ENCODE measurements around the gene RAB18. TPM values are rescaled to one million over a fixed set of nuclear protein-coding genes. Genes with fewer than 3 reads are reported as not detected.

Gene RAB18
- total and polyA plus RNA-seq, 9 of the 15 experiments (the other 6 are each of a cell fraction or from before 2014, with no cell fraction given) = 10.5 to 46.3 (median 32.5) TPM

DNA sequence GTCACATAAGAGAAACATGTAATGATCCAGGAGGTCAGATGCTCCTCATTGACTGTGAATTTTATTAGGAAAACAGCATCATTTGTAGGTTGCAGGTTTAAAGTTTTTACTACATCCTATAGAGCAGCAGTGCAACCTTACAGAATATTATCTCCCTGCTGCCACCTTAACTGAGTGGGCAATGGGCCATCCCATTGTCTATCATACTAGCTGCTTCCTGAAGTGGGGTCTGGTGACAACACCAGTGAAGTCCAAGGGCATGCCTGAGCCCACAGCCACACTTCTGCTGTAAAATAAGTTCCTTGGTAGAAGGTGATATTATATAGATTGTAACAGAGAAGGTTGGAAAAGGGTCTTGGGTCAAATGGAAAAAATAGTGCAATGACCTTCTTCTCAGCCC, 4.0 kb upstream of the RAB18 start:
- Histone ChIP-seq H3K9ac (ENCODE audit: insufficient read depth in 1 of 2, low read depth in 2 of 2, low read length in 2 of 2) (no peak overlapping the region), H4K20me1 (replicated peaks; ENCODE audit: control insufficient read depth, insufficient read depth, low read length) (no peaks in the 10 kb centered on the region), H3K27me3 (ENCODE audit: control insufficient read depth in 2 of 2, insufficient read depth in 2 of 2, low read length in 2 of 2) (no peaks in the 10 kb centered on the region), H3K9me1 (ENCODE audit: control insufficient read depth, insufficient read depth, low read length) (no peaks in the 10 kb centered on the region), H3K4me2 (ENCODE audit: insufficient read depth, low read length) (no peak overlapping the region), H3K79me2 (ENCODE audit: control insufficient read depth, insufficient read depth, low read length) (peaks cover 10% of the 10 kb centered on the region), H3K36me3 (ENCODE audit: control insufficient read depth, insufficient read depth, low read length) (no peaks in the 10 kb centered on the region), H3K27ac (ENCODE audit: extremely low read depth, low read depth, low read length) (no peak overlapping the region), H3K4me1 (replicated peaks in 1 of 2; ENCODE audit: control insufficient read depth in 2 of 2, insufficient read depth in 2 of 2, low read length in 2 of 2) (peaks cover 3 to 5% of the 10 kb centered on the region in 2 experiments; a peak in 3 of 5 replicates), H3K4me3 (no peak overlapping the region), H3K9me3 (replicated peaks; ENCODE audit: control insufficient read depth, insufficient read depth, low read depth, low read length) (no peaks in the 10 kb centered on the region; the same call in 1 of the 2 replicates), H2AFZ (ENCODE audit: low read depth, low read length) (no peak overlapping the region)
- TF ChIP-seq U2AF2 (optimal IDR thresholded peaks at IDR 0.05; ENCODE audit: low read depth, low read length) = no peak
- no peak for TF ChIP-seq KLF16 (IDR thresholded peaks at IDR 0.05)
- no peak for TF ChIP-seq EWSR1 (IDR thresholded peaks at IDR 0.05; ENCODE audit: borderline replicate concordance, low read depth, partially characterized antibody)
- no peak for TF ChIP-seq SIN3B (IDR thresholded peaks at IDR 0.05; ENCODE audit: low read depth)
- TF ChIP-seq, protein P1, sequence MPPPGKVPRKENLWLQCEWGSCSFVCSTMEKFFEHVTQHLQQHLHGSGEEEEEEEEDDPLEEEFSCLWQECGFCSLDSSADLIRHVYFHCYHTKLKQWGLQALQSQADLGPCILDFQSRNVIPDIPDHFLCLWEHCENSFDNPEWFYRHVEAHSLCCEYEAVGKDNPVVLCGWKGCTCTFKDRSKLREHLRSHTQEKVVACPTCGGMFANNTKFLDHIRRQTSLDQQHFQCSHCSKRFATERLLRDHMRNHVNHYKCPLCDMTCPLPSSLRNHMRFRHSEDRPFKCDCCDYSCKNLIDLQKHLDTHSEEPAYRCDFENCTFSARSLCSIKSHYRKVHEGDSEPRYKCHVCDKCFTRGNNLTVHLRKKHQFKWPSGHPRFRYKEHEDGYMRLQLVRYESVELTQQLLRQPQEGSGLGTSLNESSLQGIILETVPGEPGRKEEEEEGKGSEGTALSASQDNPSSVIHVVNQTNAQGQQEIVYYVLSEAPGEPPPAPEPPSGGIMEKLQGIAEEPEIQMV (tag; conservative IDR thresholded peaks at IDR 0.05; ENCODE audit: low read depth) = no peak
- no peak for TF ChIP-seq SAP30 (IDR thresholded peaks at IDR 0.05; ENCODE audit: borderline replicate concordance, insufficient read depth, low read depth, low read length, poor library complexity, severe bottlenecking)
- TF ChIP-seq, protein P2, sequence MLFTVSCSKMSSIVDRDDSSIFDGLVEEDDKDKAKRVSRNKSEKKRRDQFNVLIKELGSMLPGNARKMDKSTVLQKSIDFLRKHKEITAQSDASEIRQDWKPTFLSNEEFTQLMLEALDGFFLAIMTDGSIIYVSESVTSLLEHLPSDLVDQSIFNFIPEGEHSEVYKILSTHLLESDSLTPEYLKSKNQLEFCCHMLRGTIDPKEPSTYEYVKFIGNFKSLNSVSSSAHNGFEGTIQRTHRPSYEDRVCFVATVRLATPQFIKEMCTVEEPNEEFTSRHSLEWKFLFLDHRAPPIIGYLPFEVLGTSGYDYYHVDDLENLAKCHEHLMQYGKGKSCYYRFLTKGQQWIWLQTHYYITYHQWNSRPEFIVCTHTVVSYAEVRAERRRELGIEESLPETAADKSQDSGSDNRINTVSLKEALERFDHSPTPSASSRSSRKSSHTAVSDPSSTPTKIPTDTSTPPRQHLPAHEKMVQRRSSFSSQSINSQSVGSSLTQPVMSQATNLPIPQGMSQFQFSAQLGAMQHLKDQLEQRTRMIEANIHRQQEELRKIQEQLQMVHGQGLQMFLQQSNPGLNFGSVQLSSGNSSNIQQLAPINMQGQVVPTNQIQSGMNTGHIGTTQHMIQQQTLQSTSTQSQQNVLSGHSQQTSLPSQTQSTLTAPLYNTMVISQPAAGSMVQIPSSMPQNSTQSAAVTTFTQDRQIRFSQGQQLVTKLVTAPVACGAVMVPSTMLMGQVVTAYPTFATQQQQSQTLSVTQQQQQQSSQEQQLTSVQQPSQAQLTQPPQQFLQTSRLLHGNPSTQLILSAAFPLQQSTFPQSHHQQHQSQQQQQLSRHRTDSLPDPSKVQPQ (CRISPR knock-in tag; IDR thresholded peaks at IDR 0.05; ENCODE audit: borderline replicate concordance) = no peak
- TF ChIP-seq RBM39 (optimal IDR thresholded peaks at IDR 0.05; ENCODE audit: low read depth, low read length) = no peak
- TF ChIP-seq DPF2 (IDR thresholded peaks at IDR 0.05) = no peak
- no peak for TF ChIP-seq HDAC6 (IDR thresholded peaks at IDR 0.05; ENCODE audit: low read depth, low read length)
- TF ChIP-seq, protein P3, sequence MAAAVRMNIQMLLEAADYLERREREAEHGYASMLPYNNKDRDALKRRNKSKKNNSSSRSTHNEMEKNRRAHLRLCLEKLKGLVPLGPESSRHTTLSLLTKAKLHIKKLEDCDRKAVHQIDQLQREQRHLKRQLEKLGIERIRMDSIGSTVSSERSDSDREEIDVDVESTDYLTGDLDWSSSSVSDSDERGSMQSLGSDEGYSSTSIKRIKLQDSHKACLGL (CRISPR knock-in tag; IDR thresholded peaks at IDR 0.05; ENCODE audit: borderline replicate concordance, poor library complexity, severe bottlenecking) = no peak
- no peak for TF ChIP-seq ZNF408 (CRISPR knock-in tag; IDR thresholded peaks at IDR 0.05; ENCODE audit: low read depth)
- no peak for TF ChIP-seq SMAD1 (IDR thresholded peaks at IDR 0.05; ENCODE audit: low read depth, low read length, partially characterized antibody)
- TF ChIP-seq POLR2AphosphoS2 (IDR thresholded peaks at IDR 0.05; ENCODE audit: low read length) = no peak
- no peak for TF ChIP-seq PURB (CRISPR knock-in tag; IDR thresholded peaks at IDR 0.05; ENCODE audit: low read depth)
- TF ChIP-seq, protein P4, sequence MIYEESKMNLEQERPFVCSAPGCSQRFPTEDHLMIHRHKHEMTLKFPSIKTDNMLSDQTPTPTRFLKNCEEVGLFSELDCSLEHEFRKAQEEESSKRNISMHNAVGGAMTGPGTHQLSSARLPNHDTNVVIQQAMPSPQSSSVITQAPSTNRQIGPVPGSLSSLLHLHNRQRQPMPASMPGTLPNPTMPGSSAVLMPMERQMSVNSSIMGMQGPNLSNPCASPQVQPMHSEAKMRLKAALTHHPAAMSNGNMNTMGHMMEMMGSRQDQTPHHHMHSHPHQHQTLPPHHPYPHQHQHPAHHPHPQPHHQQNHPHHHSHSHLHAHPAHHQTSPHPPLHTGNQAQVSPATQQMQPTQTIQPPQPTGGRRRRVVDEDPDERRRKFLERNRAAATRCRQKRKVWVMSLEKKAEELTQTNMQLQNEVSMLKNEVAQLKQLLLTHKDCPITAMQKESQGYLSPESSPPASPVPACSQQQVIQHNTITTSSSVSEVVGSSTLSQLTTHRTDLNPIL (CRISPR knock-in tag; IDR thresholded peaks at IDR 0.05) = no peak
- no peak for ATAC-seq
- no TSS peak for BruUV-seq (replicated peaks)
- POLR2A ChIA-PET = no interaction called here
- CTCF ChIA-PET (ENCODE audit: low intra/inter-chr PET ratio) = no interaction called here
- intact Hi-C loops (cut with micrococcal nuclease) = no loop called here
- in situ Hi-C loops (cut with MboI) = no loop called here
- FAIRE-seq = no peak
- no peak for DNase-seq (ENCODE audit: extremely low read depth in 1 of 4, low spot score in 3 of 4)

Data from K562 (cell line).